Left kidney (tissue), 2 donors: ENCODE data around the gene GBGT1. TPM values are rescaled to one million over a fixed set of nuclear protein-coding genes. Genes with fewer than 3 reads are reported as not detected.

Source experiments
- DNase-seq: peaks from one replicate; pipeline ENCODE4 v3.0.0-alpha.2; 2013
- polyA plus RNA-seq: library from polyadenylated mRNA; unstranded; fragments of 120-200 nt; gene quantifications from one replicate; pipeline ENCODE4 v1.2.1, GENCODE V29; 2013; ENCODE audit not compliant: insufficient read length

GBGT1 gene
- polyA plus RNA-seq, 1 donor = 2.0 TPM

DNA sequence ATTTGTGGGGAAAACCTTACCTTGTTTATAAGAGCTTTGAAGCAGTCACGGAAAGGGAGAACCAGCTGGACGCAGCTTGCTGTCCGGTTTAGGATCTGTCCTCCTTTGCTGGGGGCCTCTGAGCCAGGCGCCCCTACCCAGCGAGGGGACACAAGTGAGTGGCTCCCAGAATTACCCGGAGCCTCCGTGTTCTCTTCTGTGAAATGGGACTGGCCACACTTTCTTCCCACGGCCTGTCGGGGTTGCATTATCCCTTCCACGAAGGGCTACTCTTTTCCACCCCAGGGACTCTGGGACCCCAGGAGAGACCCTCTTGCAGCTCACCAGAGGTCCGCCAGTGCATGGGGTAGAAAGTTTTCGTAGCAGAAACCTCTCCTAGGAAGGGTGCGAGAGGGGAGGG lies 477 bp upstream of the GBGT1 start:
- DNase-seq = no peak

DNA sequence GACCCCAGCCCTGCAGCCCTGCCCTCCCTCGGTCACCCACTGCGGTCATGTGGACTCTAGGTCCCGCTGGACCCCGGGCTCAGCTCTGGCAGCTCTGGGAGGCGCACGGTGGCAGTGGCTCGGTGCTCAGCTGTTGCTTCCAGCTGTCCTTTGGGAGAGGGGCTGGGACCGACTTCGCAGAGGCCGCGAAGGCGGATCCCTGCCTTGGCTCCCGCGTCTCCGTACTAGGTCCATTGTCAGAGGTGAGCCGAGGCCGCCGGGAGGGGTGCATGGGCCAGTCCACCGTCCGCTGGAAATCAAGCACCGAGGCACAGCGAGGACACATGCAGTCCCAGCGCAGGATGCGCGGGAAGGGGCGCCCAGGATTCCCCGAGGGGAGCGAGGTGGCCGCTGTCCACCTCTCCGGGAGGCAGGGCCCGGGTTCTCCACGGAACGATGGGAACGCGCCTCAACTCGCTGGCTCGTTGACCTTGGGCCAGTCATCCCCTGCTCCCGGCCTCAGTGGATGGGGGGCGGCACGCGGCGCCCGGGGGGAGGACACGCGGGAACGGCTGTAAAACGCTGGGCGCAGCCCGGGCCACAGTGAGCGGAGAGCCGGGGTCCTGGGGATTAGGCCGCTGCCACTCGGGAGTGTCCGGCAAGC lies 732 bp downstream of the GBGT1 start:
- no peak for DNase-seq

- DNase-seq = no peak
Observed at GRCh38 chr9:133161547-133161950, 2.2 kb downstream of the GBGT1 start.

DNA sequence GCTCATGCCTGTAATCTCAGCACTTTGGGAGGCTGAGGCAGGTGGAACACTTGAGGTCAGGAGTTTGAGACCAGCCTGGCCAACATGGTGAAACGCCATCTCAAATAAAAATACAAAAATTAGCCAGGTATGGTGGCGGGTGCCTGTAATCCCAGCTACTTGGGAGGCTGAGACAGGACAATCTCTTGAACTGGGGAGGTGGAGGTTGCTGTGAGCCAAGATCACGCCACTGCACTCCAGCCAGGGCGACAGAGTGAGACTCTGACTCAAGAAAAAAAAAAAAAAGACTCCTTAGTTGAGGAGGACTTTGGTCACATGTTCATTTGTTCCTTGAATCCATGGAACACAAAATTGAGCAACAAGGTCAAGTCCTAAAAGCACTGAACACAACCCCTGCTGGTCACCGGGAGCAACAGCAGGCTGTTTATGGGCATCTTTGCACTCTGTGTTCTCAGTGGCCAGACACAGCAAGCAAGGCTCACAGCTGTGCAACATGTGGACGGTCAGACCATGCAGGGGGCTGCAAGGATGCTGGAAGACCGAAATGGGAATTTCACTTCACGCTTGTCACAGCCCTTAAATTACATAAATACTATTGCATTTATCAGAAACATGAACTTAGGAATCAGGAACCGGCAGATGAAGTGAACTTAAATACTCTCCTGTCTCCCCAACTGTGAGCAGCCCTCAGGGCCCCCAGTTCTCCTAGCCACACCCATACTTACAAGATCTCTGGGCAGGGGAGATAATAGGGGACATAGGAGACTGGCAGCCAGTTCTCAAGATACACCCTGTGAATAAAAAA lies 2.8 kb downstream of the GBGT1 start:
- peak; percentile 41 for DNase-seq

GRCh38 chr9:133158695-133159094 lies 5.0 kb downstream of the GBGT1 start:
- DNase-seq = no peak

DNA sequence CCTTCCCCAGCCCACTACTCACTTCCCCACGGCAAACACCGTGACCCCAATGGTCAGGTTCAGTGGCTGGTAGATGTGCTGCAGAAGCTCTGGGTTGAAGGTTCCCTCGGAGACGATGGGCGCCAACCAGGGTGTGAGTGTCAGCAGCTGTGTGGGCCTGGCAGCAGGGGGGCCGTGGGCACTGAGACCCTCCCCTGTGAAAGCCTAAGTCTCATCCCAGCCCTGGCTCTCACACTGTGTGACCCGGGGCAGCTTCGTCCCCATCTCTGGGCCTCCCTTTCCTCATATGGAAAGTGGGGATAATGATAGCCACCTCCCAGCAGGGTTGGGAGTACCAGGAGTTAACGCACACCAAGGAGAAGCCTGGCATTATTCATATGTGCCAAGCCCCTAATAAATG lies 8.6 kb downstream of the GBGT1 start:
- no peak for DNase-seq

DNA sequence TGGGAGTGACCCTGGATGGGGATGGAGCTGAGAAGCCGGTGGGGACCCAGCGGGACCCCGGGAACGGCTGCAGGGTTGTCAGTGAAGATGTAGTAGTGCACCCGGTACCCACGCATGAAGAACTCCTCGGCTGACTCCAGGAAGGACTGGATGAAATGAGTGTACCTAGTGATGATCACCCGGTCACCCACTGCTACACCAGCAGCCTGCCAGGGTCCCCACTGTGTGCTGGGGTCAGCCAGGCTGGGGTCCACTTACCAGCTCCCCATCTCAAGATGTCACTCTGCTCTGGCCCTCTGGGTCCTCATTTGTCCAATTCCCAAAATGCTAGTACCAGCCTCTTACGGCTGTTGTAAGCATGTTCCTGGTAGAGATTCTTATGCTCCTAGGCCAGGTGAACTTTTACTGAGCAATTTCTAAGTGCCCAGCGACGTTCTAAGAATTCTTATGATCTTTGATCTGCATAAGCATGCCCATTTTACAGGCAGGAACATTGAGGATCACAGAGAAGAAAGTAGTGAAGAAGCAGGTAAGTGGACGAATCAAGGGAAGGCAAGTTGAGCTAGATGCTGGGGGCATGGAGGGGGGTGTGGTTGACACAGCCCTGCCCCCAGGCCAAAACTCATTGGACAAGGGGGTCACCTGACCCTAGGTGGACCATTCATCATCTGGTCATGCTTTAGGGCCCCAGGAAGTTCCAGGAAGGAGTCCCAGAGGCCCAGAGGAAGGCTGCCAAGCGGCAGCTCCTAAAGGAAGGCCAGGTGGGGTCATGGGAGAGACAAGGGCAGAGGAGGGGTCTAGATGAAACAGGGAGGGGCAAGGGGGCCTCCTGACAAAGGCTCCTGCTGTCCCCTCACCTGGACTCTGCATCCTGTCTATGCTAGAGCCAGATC lies 9.4 kb downstream of the GBGT1 start:
- no peak for DNase-seq

- no peak for DNase-seq
Observed at GRCh38 chr9:133153227-133154096, 10.3 kb downstream of the GBGT1 start.

DNA sequence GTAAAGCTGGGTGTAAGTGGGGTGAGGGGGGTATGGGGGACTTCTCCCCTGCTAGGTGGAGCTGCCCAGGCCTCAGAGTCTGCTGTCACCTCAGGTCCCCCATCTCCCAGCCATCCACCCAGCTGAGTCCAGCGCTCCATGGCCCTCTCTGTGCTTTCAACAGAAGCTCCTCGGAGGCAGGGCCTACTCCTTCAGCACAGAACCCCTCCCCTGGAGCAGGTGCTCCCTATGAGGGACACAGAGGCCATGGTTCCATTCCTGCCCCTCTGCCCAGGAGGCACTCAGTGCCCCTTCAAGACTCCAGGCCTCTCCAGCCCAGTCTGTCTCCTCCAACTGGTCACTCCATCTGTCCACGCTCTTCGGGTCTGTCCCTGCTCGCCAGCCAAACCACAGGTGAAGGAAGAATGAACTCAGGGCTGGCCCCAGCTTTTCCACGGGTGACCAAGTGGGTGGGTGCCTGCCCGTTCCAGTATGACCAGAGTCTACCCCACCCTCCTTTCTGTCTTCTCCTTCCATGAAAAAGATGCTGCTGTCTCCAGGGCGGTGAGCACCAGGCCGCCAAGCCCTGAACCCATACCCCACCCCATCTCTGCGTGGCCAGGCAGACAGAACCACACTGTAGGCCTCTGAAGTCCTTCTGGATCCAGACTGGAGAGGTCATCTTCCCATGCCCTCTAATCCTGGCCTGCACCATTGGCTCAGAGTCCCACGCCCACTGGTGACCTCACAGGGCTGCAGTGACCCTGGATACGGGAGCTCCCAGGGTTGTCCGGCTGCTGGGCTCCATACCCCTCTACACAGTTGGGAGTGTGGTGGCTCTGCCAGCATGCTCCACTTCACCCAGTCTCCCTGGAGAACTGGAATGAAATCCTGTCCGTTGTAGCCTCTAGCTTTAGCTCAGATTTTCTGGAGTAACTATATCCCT lies 11.9 kb downstream of the GBGT1 start:
- DNase-seq = no peak

DNA sequence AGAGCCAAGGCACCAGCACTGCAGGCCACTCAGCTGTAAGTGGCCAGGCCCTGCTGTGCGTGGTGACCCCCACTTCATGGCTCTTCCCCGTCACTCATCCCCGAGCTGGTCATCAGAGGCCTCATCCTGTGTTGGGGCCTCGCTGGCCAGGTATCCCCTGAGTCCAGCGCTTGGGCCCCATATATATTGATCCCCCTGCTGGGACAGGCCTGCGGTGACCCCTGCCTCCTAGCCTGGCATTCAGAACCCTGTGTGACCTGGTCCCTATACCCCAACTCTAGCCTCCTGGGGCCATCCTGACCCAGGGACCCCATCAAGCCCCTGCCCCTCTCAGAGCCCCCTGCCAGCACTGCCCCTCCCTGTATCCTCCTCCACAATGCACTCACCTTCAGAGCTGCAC lies 12.7 kb downstream of the GBGT1 start:
- DNase-seq = no peak

DNA sequence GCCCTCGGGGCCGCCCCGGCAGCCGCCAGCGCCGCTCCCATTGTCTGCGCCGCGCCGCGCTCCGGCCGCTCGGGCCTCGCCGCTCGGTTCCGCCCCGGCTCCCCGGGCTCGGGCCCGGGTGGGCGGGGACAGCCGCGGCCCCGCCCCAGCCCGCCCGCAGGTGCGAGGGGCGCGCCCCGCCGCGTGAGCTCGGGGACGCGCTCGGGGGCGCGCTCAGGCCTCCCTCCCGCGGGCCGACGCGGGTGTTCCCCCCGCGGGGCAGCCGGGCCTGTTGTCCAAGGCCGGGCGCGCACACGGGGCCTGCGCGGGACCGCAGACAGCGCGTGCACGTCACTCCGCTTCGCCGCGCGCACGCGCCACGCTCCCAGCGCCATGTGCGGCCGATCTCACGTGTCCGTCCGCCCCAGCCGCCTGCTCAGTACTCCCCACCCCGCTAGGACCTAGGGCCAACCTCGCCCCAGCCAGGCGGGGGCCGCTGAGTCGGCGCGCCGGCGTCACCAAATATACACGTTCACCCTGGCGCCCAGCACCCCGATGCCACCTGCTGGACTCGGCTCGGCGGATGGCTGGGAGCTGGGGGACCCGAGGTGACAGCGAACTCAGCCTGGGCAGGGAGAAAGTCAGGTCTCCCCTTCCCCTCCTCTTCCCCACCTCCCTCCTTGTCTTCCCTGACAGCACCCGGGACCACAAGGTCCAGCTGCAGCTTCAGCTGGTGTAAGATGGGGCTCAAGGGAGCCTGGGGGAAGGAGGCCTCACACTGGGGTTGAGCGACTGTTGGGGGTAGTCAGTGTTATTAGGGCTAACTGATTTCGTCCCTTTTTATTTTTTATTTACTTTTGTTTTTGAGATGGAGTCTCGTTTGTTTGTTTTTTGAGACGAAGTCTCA lies 14.3 kb downstream of the GBGT1 start:
- DNase-seq = peak; percentile 71

GRCh38 chr9:133148199-133149129 lies 15.2 kb downstream of the GBGT1 start:
- no peak for DNase-seq

DNA sequence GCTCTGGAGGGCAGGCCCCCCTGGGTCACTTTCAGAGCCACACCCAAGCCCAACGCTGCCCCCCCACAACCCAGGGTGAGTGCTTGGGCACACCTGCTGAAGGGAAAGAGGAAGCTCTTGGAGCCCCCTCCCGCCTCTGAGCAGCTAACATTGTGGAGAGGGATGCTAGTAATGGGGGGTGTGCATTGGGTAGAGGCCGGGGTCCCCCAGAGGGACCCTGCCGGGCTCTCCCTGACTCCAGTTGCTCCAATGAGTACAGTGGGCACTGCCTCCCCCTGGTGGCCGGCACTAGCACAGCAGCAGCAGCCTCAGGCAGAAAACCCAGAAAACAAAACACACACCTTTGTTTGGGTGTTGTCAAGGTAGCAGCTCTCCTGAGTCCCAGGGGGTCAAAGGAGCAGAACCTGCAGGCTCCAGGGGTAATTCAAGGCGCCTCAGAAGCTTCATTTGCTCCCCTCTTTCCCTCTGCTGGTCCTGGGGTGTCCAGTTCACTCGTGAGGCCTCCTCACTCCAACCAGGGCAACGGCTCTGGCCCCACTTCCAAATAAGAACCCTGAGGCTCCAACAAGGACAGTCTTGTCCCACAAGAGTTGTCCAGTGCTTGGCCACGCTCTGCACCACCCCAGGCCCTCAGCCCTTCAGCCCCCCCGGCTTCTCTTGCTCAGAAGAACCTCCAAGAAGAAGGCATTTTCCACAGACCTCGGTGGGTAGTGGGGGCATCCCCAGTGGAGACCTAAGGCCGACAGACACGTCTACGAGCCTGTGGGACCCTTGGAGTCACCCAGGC lies 16.1 kb downstream of the GBGT1 start:
- peak; percentile 62 for DNase-seq

- no peak for DNase-seq
Observed at GRCh38 chr9:133146746-133147411, 16.8 kb downstream of the GBGT1 start.

GRCh38 chr9:133144904-133145851 lies 18.5 kb downstream of the GBGT1 start:
- no peak for DNase-seq
